Measurements from ENCODE around the gene ARL14EP. TPM values are rescaled to one million over a fixed set of nuclear protein-coding genes. Genes with fewer than 3 reads are reported as not detected.

The ARL14EP gene
- total RNA-seq, 1 donor from 2014 or later: 15.7 TPM

- Histone ChIP-seq H3K4me3 (no peak overlapping the region), H3K4me1 (no peaks in the 10 kb centered on the region), H3K27me3 (no peaks in the 10 kb centered on the region), H3K9me3 (no peaks in the 10 kb centered on the region), H3K36me3 (no peaks in the 10 kb centered on the region), H3K27ac (no peak overlapping the region)
- no peak for DNase-seq (ENCODE audit: extremely low spot score in 2 of 2)
- no peak for TF ChIP-seq POLR2A (IDR thresholded peaks at IDR 0.05)
- no peak for TF ChIP-seq POLR2AphosphoS5 (IDR thresholded peaks at IDR 0.05; ENCODE audit: insufficient read depth in 1 of 2, low read depth in 1 of 2)
- TF ChIP-seq CTCF (IDR thresholded peaks at IDR 0.05): no peak
- intact Hi-C loops (cut with DNase I): no loop called here
Observed at GRCh38 chr11:30292545-30292944, 30.4 kb upstream of the ARL14EP start.

- intact Hi-C loops (cut with DNase I): no loop called here
- no peak overlapping the region for H3K4me3 ChIP-seq
Observed at GRCh38 chr11:30295178-30295885, 27.6 kb upstream of the ARL14EP start.

GRCh38 chr11:30304620-30305019, 18.3 kb upstream of the ARL14EP start:
- H3K27me3 ChIP-seq: no peaks in the 10 kb centered on the region
- intact Hi-C loops (cut with DNase I): no loop called here
- H3K4me3 ChIP-seq: no peak overlapping the region
- H3K9me3 ChIP-seq: no peaks in the 10 kb centered on the region
- no peak overlapping the region for H3K27ac ChIP-seq
- H3K36me3 ChIP-seq: no peaks in the 10 kb centered on the region
- H3K4me1 ChIP-seq: no peaks in the 10 kb centered on the region
- TF ChIP-seq POLR2A (IDR thresholded peaks at IDR 0.05) (no peak), CTCF (IDR thresholded peaks at IDR 0.05) (no peak), POLR2AphosphoS5 (IDR thresholded peaks at IDR 0.05; ENCODE audit: insufficient read depth in 1 of 2, low read depth in 1 of 2) (no peak)
- DNase-seq (ENCODE audit: extremely low spot score in 2 of 2): no peak

More at GRCh38 chr11:30295178-30295885, 27.6 kb upstream of the ARL14EP start:
- Histone ChIP-seq H3K27ac (no peak overlapping the region), H3K4me1 (no peaks in the 10 kb centered on the region), H3K27me3 (no peaks in the 10 kb centered on the region), H3K36me3 (no peaks in the 10 kb centered on the region), H3K9me3 (no peaks in the 10 kb centered on the region)
- no peak for TF ChIP-seq CTCF (IDR thresholded peaks at IDR 0.05)
- no peak for TF ChIP-seq POLR2AphosphoS5 (IDR thresholded peaks at IDR 0.05; ENCODE audit: insufficient read depth in 1 of 2, low read depth in 1 of 2)
- TF ChIP-seq POLR2A (IDR thresholded peaks at IDR 0.05): no peak
- DNase-seq (ENCODE audit: extremely low spot score in 2 of 2): no peak

GRCh38 chr11:30310623-30311022, 12.3 kb upstream of the ARL14EP start:
- H3K9me3 ChIP-seq: peaks cover 4% of the 10 kb centered on the region
- no peaks in the 10 kb centered on the region for H3K36me3 ChIP-seq
- intact Hi-C loops (cut with DNase I): no loop called here
- H3K4me3 ChIP-seq: no peak overlapping the region
- H3K27me3 ChIP-seq: no peaks in the 10 kb centered on the region
- no peak for DNase-seq (ENCODE audit: extremely low spot score in 2 of 2)
- H3K27ac ChIP-seq: no peak overlapping the region
- TF ChIP-seq POLR2AphosphoS5 (IDR thresholded peaks at IDR 0.05; ENCODE audit: insufficient read depth in 1 of 2, low read depth in 1 of 2): no peak
- no peak for TF ChIP-seq POLR2A (IDR thresholded peaks at IDR 0.05)
- no peak for TF ChIP-seq CTCF (IDR thresholded peaks at IDR 0.05)
- no peaks in the 10 kb centered on the region for H3K4me1 ChIP-seq

GRCh38 chr11:30311189-30311588, 11.7 kb upstream of the ARL14EP start:
- Histone ChIP-seq H3K27me3 (no peaks in the 10 kb centered on the region), H3K9me3 (peaks cover 4% of the 10 kb centered on the region), H3K27ac (no peak overlapping the region), H3K4me3 (no peak overlapping the region), H3K36me3 (no peaks in the 10 kb centered on the region), H3K4me1 (no peaks in the 10 kb centered on the region)
- no peak for DNase-seq (ENCODE audit: extremely low spot score in 2 of 2)
- intact Hi-C loops (cut with DNase I): no loop called here
- TF ChIP-seq CTCF (IDR thresholded peaks at IDR 0.05) (no peak), POLR2A (IDR thresholded peaks at IDR 0.05) (no peak), POLR2AphosphoS5 (IDR thresholded peaks at IDR 0.05; ENCODE audit: insufficient read depth in 1 of 2, low read depth in 1 of 2) (no peak)
